Measurements from ENCODE around the gene PSMB7.

DNA sequence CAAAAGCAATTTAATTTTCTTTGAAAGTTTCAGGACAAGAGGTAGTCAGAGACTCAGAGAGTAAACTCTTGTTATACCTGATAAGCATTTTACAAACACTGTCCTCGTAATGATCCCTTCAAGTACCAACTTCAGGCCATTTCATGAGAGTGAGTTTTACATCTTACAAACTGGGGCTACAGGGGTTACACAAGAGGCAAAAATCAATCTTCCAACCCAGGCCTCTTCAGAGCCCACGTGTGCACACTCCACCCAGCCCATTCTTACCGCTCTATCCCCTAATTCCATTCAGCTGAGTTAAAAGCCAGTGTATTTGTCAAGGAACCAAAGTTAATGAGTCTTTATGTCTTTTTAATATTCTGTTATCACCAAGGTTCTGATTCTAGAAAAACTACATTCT is 46.5 kb downstream of the PSMB7 start:
- no peak for TF ChIP-seq POLR2AphosphoS5 (IDR thresholded peaks at IDR 0.05)
- no peak for TF ChIP-seq CTCF (IDR thresholded peaks at IDR 0.05)
- TF ChIP-seq EP300 (IDR thresholded peaks at IDR 0.05): no peak
- TF ChIP-seq POLR2A (IDR thresholded peaks at IDR 0.05): no peak
